Trophoblast cell (in vitro differentiated cells and primary cell): ENCODE data around the gene GALNTL6.

Experiments
- DNase-seq, 2 donors: peaks; one replicate each; pipeline ENCODE4 v3.0.0-alpha.2; 2016
- H2AFZ ChIP-seq: 2 replicates; pipeline ENCODE4 v1.6.1; 2013; ENCODE audit warnings: low read length, moderate library complexity, mild to moderate bottlenecking; ENCODE audit not compliant: insufficient read depth, poor library complexity
- H2AK5ac ChIP-seq: 2 replicates; pipeline ENCODE4 v1.6.1; 2013; ENCODE audit warnings: mild to moderate bottlenecking, low read length
- H2BK120ac ChIP-seq: 2 replicates; pipeline ENCODE4 v1.6.1; 2013; ENCODE audit warnings: low read length, mild to moderate bottlenecking, moderate library complexity; ENCODE audit not compliant: insufficient read depth, poor library complexity
- H2BK12ac ChIP-seq: 2 replicates; pipeline ENCODE4 v1.6.1; 2013; ENCODE audit warnings: mild to moderate bottlenecking, low read length, moderate library complexity
- H2BK5ac ChIP-seq: 2 replicates; pipeline ENCODE4 v1.6.1; 2013; ENCODE audit warnings: low read length, low read depth, moderate library complexity, mild to moderate bottlenecking; ENCODE audit not compliant: poor library complexity
- H3K14ac ChIP-seq: 2 replicates; pipeline ENCODE4 v1.6.1; 2013; ENCODE audit warnings: mild to moderate bottlenecking, low read length
- H3K18ac ChIP-seq: 2 replicates; pipeline ENCODE4 v1.6.1; 2013; ENCODE audit warnings: mild to moderate bottlenecking, low read length
- H3K23ac ChIP-seq: 2 replicates; pipeline ENCODE4 v1.6.1; 2013; ENCODE audit warnings: low read length
- H3K27ac ChIP-seq: 2 replicates; pipeline ENCODE4 v1.5.1; 2013; ENCODE audit warnings: low read depth, mild to moderate bottlenecking, inconsistent platforms, low read length, moderate library complexity
- H3K27me3 ChIP-seq: 2 replicates; pipeline ENCODE4 v1.6.1; 2013; ENCODE audit warnings: inconsistent platforms, mild to moderate bottlenecking, low read length, moderate library complexity; ENCODE audit not compliant: insufficient read depth
- H3K36me3 ChIP-seq, 2 experiments: 1 replicate in 1 of 2; 2 replicates in 1 of 2; pipeline ENCODE4 v1.6.1; 2013; ENCODE audit warnings: low read length in 2 of 2, mild to moderate bottlenecking in 2 of 2, moderate library complexity in 1 of 2; ENCODE audit not compliant: insufficient read depth in 2 of 2, control insufficient read depth in 1 of 2
- H3K4ac ChIP-seq: 2 replicates; pipeline ENCODE4 v1.6.1; 2013; ENCODE audit warnings: low read depth, mild to moderate bottlenecking, low read length, moderate library complexity
- H3K4me1 ChIP-seq, 2 experiments: 1 replicate in 1 of 2; 2 replicates in 1 of 2; pipeline ENCODE4 v1.6.1; 2013; ENCODE audit warnings: low read length in 2 of 2, mild to moderate bottlenecking in 2 of 2, moderate library complexity in 1 of 2; ENCODE audit not compliant: insufficient read depth in 2 of 2, control insufficient read depth in 1 of 2
- H3K4me2 ChIP-seq: 2 replicates; pipeline ENCODE4 v1.6.1; 2013; ENCODE audit warnings: inconsistent platforms, mild to moderate bottlenecking, low read length, moderate library complexity
- H3K4me3 ChIP-seq: 2 replicates; pipeline ENCODE4 v1.5.1; 2013; ENCODE audit warnings: mild to moderate bottlenecking, low read depth, low read length, inconsistent platforms
- H3K79me1 ChIP-seq: one replicate; pipeline ENCODE4 v1.6.1; 2013; ENCODE audit warnings: low read length
- H3K79me2 ChIP-seq: 2 replicates; pipeline ENCODE4 v1.6.1; 2013; ENCODE audit warnings: low read length, mild to moderate bottlenecking; ENCODE audit not compliant: control insufficient read depth, insufficient read depth, poor library complexity
- H3K9ac ChIP-seq: 2 replicates; pipeline ENCODE4 v1.6.1; 2013; ENCODE audit warnings: mild to moderate bottlenecking, low read length
- H3K9me3 ChIP-seq: 2 replicates; pipeline ENCODE4 v1.6.1; 2013; ENCODE audit warnings: low read depth, mild to moderate bottlenecking, control low read depth, inconsistent platforms, low read length; ENCODE audit not compliant: insufficient read depth
- H4K12ac ChIP-seq: 2 replicates; pipeline ENCODE4 v1.6.1; 2013; ENCODE audit warnings: low read depth, mild to moderate bottlenecking, low read length, moderate library complexity
- H4K8ac ChIP-seq: 2 replicates; pipeline ENCODE4 v1.6.1; 2013; ENCODE audit warnings: low read depth, mild to moderate bottlenecking, low read length, moderate library complexity
- H4K91ac ChIP-seq: one replicate; pipeline ENCODE4 v1.6.1; 2013; ENCODE audit warnings: low read depth, mild to moderate bottlenecking, low read length, moderate library complexity
- WGBS: extraction: QIAGEN DNeasy Blood & Tissue Kit; methylation state at CpG from one replicate; pipeline ENCODE4 v1.1.7; 2013; ENCODE audit warnings: missing lambda C conversion rate; ENCODE audit not compliant: insufficient read length, insufficient coverage; ENCODE audit errors: extremely low coverage; 5-methylcytosine and 5-hydroxymethylcytosine counted together

The GALNTL6 gene

GRCh38 chr4:172188248-172188988 lies 375.2 kb downstream of the GALNTL6 start:
- Histone ChIP-seq H4K91ac (no peak overlapping the region), H2BK12ac (no peak overlapping the region), H3K4me1 (no peaks in the 10 kb centered on the region), H3K9ac (no peak overlapping the region), H3K18ac (no peak overlapping the region), H3K79me2 (no peaks in the 10 kb centered on the region), H3K4me3 (no peak overlapping the region), H4K8ac (no peak overlapping the region), H2BK5ac (no peak overlapping the region), H3K14ac (no peak overlapping the region), H2BK120ac (no peak overlapping the region), H3K36me3 (no peaks in the 10 kb centered on the region), H3K79me1 (no peaks in the 10 kb centered on the region), H3K4ac (no peak overlapping the region), H3K27ac (no peak overlapping the region), H3K4me2 (no peak overlapping the region), H2AFZ (no peak overlapping the region), H3K9me3 (peaks cover 3% of the 10 kb centered on the region), H3K23ac (no peak overlapping the region), H3K27me3 (no peaks in the 10 kb centered on the region), H2AK5ac (no peak overlapping the region), H4K12ac (no peak overlapping the region)
- WGBS: no CpG with 5 or more reads among the region's 6 CpGs
- DNase-seq: peak in 1 of 2 donors; percentile 15

- H3K79me2 ChIP-seq: no peaks in the 10 kb centered on the region
- no peak overlapping the region for H3K23ac ChIP-seq
- H2BK5ac ChIP-seq: no peak overlapping the region
- H3K14ac ChIP-seq: no peak overlapping the region
- no peak overlapping the region for H2AFZ ChIP-seq
- peak in 1 of 2 donors; percentile 56 for DNase-seq
- no peak overlapping the region for H3K27ac ChIP-seq
- H4K91ac ChIP-seq: no peak overlapping the region
- H3K4me2 ChIP-seq: no peak overlapping the region
- no peak overlapping the region for H3K4ac ChIP-seq
- H3K79me1 ChIP-seq: no peaks in the 10 kb centered on the region
- no peak overlapping the region for H4K12ac ChIP-seq
- H3K36me3 ChIP-seq: no peaks in the 10 kb centered on the region
- H3K9ac ChIP-seq: no peak overlapping the region
- H2BK120ac ChIP-seq: no peak overlapping the region
- no peak overlapping the region for H2AK5ac ChIP-seq
- H3K9me3 ChIP-seq: no peaks in the 10 kb centered on the region
- H3K27me3 ChIP-seq: no peaks in the 10 kb centered on the region
- H3K4me3 ChIP-seq: no peak overlapping the region
- H3K18ac ChIP-seq: no peak overlapping the region
- H3K4me1 ChIP-seq: no peaks in the 10 kb centered on the region
- H4K8ac ChIP-seq: no peak overlapping the region
- no peak overlapping the region for H2BK12ac ChIP-seq
Measured at GRCh38 chr4:172202480-172203076, 389.4 kb downstream of the GALNTL6 start.

- H3K4me1 ChIP-seq: no peaks in the 10 kb centered on the region
Measured at GRCh38 chr4:172207258-172207657, 394.1 kb downstream of the GALNTL6 start.

GRCh38 chr4:172207886-172208285 lies 394.7 kb downstream of the GALNTL6 start:
- no peaks in the 10 kb centered on the region for H3K79me1 ChIP-seq
- H4K91ac ChIP-seq: no peak overlapping the region
- no peak overlapping the region for H2AFZ ChIP-seq
- H4K8ac ChIP-seq: no peak overlapping the region
- H3K14ac ChIP-seq: no peak overlapping the region
- no peak overlapping the region for H3K9ac ChIP-seq
- H3K4me2 ChIP-seq: no peak overlapping the region
- WGBS: no CpG with 5 or more reads among the region's 3 CpGs
- no peak overlapping the region for H3K23ac ChIP-seq
- H3K27ac ChIP-seq: no peak overlapping the region
- H2AK5ac ChIP-seq: no peak overlapping the region
- H3K18ac ChIP-seq: no peak overlapping the region
- H4K12ac ChIP-seq: no peak overlapping the region
- no peaks in the 10 kb centered on the region for H3K36me3 ChIP-seq
- no peak overlapping the region for H2BK12ac ChIP-seq
- H2BK120ac ChIP-seq: no peak overlapping the region
- no peaks in the 10 kb centered on the region for H3K27me3 ChIP-seq
- no peak for DNase-seq
- H3K4me3 ChIP-seq: no peak overlapping the region
- H3K79me2 ChIP-seq: no peaks in the 10 kb centered on the region
- no peaks in the 10 kb centered on the region for H3K9me3 ChIP-seq
- no peak overlapping the region for H2BK5ac ChIP-seq
- no peak overlapping the region for H3K4ac ChIP-seq
- H3K4me1 ChIP-seq: no peaks in the 10 kb centered on the region

More at GRCh38 chr4:172207258-172207657, 394.1 kb downstream of the GALNTL6 start:
- no peak overlapping the region for H3K9ac ChIP-seq
- H3K14ac ChIP-seq: no peak overlapping the region
- H4K12ac ChIP-seq: no peak overlapping the region
- no peak overlapping the region for H2BK5ac ChIP-seq
- H2AK5ac ChIP-seq: no peak overlapping the region
- H3K27me3 ChIP-seq: no peaks in the 10 kb centered on the region
- no peak overlapping the region for H2BK12ac ChIP-seq
- no peak overlapping the region for H4K91ac ChIP-seq
- H2AFZ ChIP-seq: no peak overlapping the region
- H4K8ac ChIP-seq: no peak overlapping the region
- H3K23ac ChIP-seq: no peak overlapping the region
- no peaks in the 10 kb centered on the region for H3K79me1 ChIP-seq
- no peak overlapping the region for H2BK120ac ChIP-seq
- no peak for DNase-seq
- no CpG with 5 or more reads among the region's 3 CpGs for WGBS
- H3K9me3 ChIP-seq: no peaks in the 10 kb centered on the region
- H3K18ac ChIP-seq: no peak overlapping the region
- H3K4me3 ChIP-seq: no peak overlapping the region
- no peak overlapping the region for H3K27ac ChIP-seq
- no peaks in the 10 kb centered on the region for H3K79me2 ChIP-seq
- no peak overlapping the region for H3K4me2 ChIP-seq
- H3K36me3 ChIP-seq: no peaks in the 10 kb centered on the region
- no peak overlapping the region for H3K4ac ChIP-seq
